Measurements from ENCODE around the gene CERS3. TPM values are rescaled to one million over a fixed set of nuclear protein-coding genes. Genes with fewer than 3 reads are reported as not detected.

The CERS3 gene
- total and polyA plus RNA-seq, 10 of the 15 experiments (the other 5 are each of a cell fraction or from before 2014, with no cell fraction given): not detected

- H3K36me3 ChIP-seq (ENCODE audit: control insufficient read depth in 2 of 2, insufficient read depth in 2 of 2, low read length in 1 of 2): no peaks in the 10 kb centered on the region
- BruUV-seq (replicated peaks): no TSS peak
- SMC1A ChIA-PET (ENCODE audit: uncharacterized antibody, unreplicated experiment): interaction anchor here (1.0 kb wide), 1 partner anchor 217 kb away, joined by 3 read pairs; no protein-coding TSS in a partner anchor
- in situ Hi-C loops (cut with MboI): no loop called here
- DNase-seq (ENCODE audit: low read depth, low spot score): no peak
- no peaks in the 10 kb centered on the region for H4K20me1 ChIP-seq (ENCODE audit: control insufficient read depth, insufficient read depth)
- no peak for ATAC-seq
- H3K4me3 ChIP-seq: no peak overlapping the region
- no peak overlapping the region for H3K9ac ChIP-seq (ENCODE audit: control insufficient read depth, insufficient read depth, low read length)
- WGBS (ENCODE audit: insufficient coverage, insufficient replicate concordance, low lambda C conversion rate, missing lambda C conversion rate): 49% methylated on average over 2 of the region's 2 CpGs
- H3K9me3 ChIP-seq (replicated peaks; ENCODE audit: control insufficient read depth, insufficient read depth, low read length): no peaks in the 10 kb centered on the region; the same call in 2 of the 3 replicates
- intact Hi-C loops (cut with micrococcal nuclease; ENCODE audit: unreplicated experiment): loop anchor here (10.0 kb wide), 1 partner anchor 219 kb away; no protein-coding TSS in a partner anchor
- no peak overlapping the region for H3K27ac ChIP-seq (ENCODE audit: control insufficient read depth, insufficient read depth)
- H3K4me1 ChIP-seq (ENCODE audit: control insufficient read depth, insufficient read depth, low read length): no peaks in the 10 kb centered on the region
- CTCF ChIA-PET: interaction anchor here (0.7 to 1.4 kb wide), 2 partner anchors 16 to 898 kb away, joined by 3 to 6 read pairs; no protein-coding TSS in a partner anchor
- no peak for FAIRE-seq
- no peaks in the 10 kb centered on the region for H3K79me2 ChIP-seq (ENCODE audit: control insufficient read depth, insufficient read depth, low read length)
- RAD21 ChIA-PET (ENCODE audit: unreplicated experiment): no interaction called here
- H3K4me2 ChIP-seq (ENCODE audit: control insufficient read depth, insufficient read depth): no peak overlapping the region
- H3K27me3 ChIP-seq (replicated peaks in 1 of 2; ENCODE audit: control insufficient read depth in 2 of 2, insufficient read depth in 2 of 2, low read length in 1 of 2): no peaks in the 10 kb centered on the region
- no peak overlapping the region for H2AFZ ChIP-seq (ENCODE audit: control insufficient read depth, low read depth, low read length)
- POLR2A ChIA-PET: no interaction called here
- TF ChIP-seq MXI1 (IDR thresholded peaks at IDR 0.05; ENCODE audit: low read depth, low read length): no peak
- no peak for TF ChIP-seq SMAD1 (IDR thresholded peaks at IDR 0.05; ENCODE audit: low read depth, partially characterized antibody)
- no peak for TF ChIP-seq PAX8 (IDR thresholded peaks at IDR 0.05)
- TF ChIP-seq ZBTB4 (CRISPR knock-in tag; IDR thresholded peaks at IDR 0.05): no peak
Measured at GRCh38 chr15:100355342-100355741, 173.4 kb downstream of the CERS3 start.
